Lower lobe of right lung (tissue), 2 donors: ENCODE data around the gene ELAVL3. TPM values are rescaled to one million over a fixed set of nuclear protein-coding genes. Genes with fewer than 3 reads are reported as not detected.
A peak's percentile ranks its signal among the peaks of the same experiment; 100 is the strongest.
"Not testable (repeated sequence)": the region's sequence is repeated elsewhere in the genome, so short reads cannot be mapped to it uniquely, and the experiment has no call there.

Experiments used
- ATAC-seq, 2 donors: fragments of 200-7000 bp; cut with Tn5 transposase; one replicate each; pipeline ENCODE4 v1.9.1; 2020 to 2022; ENCODE audit warnings: mild to moderate bottlenecking in 2 of 2, moderate library complexity in 2 of 2
- DNase-seq: peaks from one replicate; pipeline ENCODE4 v3.0.0-alpha.2; 2020
- H3K27ac ChIP-seq: fragments of 200-600 bp; one replicate; pipeline ENCODE4 v1.8.0; 2022
- H3K27me3 ChIP-seq: fragments of 200-600 bp; one replicate; pipeline ENCODE4 v1.8.0; 2022; ENCODE audit warnings: low read depth
- H3K36me3 ChIP-seq: fragments of 200-600 bp; one replicate; pipeline ENCODE4 v1.8.0; 2022; ENCODE audit warnings: mild to moderate bottlenecking
- H3K4me1 ChIP-seq: fragments of 200-600 bp; one replicate; pipeline ENCODE4 v1.8.0; 2022
- H3K4me3 ChIP-seq: fragments of 200-600 bp; one replicate; pipeline ENCODE4 v1.8.0; 2022; ENCODE audit warnings: mild to moderate bottlenecking
- H3K9me3 ChIP-seq: fragments of 200-600 bp; one replicate; pipeline ENCODE4 v1.8.0; 2022
- intact Hi-C: fragments of 100-400 bp; cut with DNase I; formaldehyde crosslinking; loops from one replicate; pipeline ENCODE4 v1.11.0; 2022
- total RNA-seq: library from RNA; stranded (reverse); fragmentation: NEBNext Ultra II Directional; extraction: Animal tissue kit (Norgen Biotek cat#: 25700); gene quantifications from one replicate; pipeline ENCODE4 v1.2.1, GENCODE V29; 2021
- TF ChIP-seq, protein P1 (sequence below): fragments of 200-600 bp; IDR thresholded peaks from one replicate; pipeline ENCODE4 v1.8.0; 2022; ENCODE audit warnings: antibody characterized with exemption, mild to moderate bottlenecking
- donor health status: DM: no; HTN: yes; CAD: no; lungs with severe emphysema.

Gene ELAVL3
- total RNA-seq, 1 donor from 2014 or later: not detected

DNA sequence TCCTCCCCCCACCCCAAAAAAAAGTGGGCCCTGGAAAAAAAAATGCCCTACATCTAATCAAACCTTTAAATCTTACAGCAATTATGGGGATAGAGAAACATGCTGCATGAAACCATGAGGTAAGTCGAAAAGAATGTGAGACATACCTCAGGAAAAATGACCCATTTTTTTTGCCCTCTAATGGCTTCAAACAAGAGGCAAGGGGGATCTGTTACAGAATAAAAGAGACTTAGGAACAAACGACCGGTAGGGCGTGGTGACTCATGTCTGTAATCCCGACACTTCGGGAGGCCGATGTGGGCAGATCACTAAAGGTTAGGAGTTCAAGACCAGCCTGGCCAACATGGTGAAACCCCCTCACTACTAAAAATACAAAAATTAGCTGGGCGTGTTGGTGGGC is 70.2 kb downstream of the ELAVL3 start:
- TF ChIP-seq, protein P1, sequence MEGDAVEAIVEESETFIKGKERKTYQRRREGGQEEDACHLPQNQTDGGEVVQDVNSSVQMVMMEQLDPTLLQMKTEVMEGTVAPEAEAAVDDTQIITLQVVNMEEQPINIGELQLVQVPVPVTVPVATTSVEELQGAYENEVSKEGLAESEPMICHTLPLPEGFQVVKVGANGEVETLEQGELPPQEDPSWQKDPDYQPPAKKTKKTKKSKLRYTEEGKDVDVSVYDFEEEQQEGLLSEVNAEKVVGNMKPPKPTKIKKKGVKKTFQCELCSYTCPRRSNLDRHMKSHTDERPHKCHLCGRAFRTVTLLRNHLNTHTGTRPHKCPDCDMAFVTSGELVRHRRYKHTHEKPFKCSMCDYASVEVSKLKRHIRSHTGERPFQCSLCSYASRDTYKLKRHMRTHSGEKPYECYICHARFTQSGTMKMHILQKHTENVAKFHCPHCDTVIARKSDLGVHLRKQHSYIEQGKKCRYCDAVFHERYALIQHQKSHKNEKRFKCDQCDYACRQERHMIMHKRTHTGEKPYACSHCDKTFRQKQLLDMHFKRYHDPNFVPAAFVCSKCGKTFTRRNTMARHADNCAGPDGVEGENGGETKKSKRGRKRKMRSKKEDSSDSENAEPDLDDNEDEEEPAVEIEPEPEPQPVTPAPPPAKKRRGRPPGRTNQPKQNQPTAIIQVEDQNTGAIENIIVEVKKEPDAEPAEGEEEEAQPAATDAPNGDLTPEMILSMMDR: no peak
- intact Hi-C loops: no loop called here

DNA sequence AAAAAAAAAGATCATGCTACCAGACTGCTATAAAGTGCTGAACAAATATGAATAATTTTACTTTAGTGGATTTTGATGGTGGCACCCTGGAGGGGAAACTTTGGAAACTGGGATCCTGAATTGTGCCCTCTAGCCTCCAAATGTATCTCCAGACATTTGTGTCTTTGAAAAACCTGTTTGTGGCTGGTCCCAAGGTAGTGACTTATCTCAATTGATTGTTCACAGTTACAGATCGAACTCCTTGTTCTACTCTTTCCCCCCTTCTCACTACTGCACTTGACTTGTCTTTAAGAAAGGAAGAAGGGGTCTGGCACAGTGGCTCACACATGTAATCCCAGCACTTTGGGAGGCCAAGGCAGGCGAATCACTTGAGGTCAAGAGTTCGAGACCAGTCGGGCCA is 72.3 kb downstream of the ELAVL3 start:
- H3K4me1 ChIP-seq: peaks cover 5% of the 10 kb centered on the region
- intact Hi-C loops: no loop called here
- ATAC-seq (no peak), DNase-seq (no peak)
- no peaks in the 10 kb centered on the region for H3K9me3 ChIP-seq
- H3K27me3 ChIP-seq: no peaks in the 10 kb centered on the region
- peaks cover 2% of the 10 kb centered on the region for H3K36me3 ChIP-seq
- no peak overlapping the region for H3K4me3 ChIP-seq
- H3K27ac ChIP-seq: no peak overlapping the region
- TF ChIP-seq, protein P1: no peak

More for the DNA sequence above, 70.2 kb downstream of the ELAVL3 start:
- Histone ChIP-seq H3K4me3 (no peak overlapping the region), H3K4me1 (peaks cover 5% of the 10 kb centered on the region), H3K27me3 (no peaks in the 10 kb centered on the region), H3K9me3 (no peaks in the 10 kb centered on the region), H3K36me3 (no peaks in the 10 kb centered on the region), H3K27ac (no peak overlapping the region)
- ATAC-seq (no peak), DNase-seq (no peak)

DNA sequence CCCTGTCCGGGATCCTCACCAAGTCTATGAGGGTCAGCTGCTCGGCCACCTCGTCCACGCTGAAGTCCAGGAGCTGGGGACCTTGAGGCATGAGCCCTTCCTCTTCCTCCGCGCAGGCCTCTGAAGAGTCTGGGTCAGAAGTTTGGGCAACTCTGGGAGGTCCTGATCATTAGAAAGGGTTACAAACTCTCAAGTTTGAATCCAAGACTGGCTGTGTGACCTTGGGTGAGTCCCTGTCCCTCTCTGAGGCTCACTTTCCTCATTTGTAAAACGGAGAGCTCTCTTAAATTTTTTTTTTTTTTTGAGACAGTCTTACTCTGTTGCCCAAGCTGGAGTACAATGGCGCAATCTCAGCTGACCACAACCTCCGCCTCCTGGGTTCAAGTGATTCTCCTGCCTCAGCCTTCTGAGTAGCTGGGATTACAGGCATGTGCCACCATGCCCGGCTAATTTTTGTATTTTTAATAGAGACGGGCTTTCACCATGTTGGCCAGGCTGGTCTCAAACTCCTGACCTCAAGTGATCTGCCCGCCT is 74.1 kb downstream of the ELAVL3 start:
- H3K36me3 ChIP-seq: peaks cover 12% of the 10 kb centered on the region
- H3K9me3 ChIP-seq, H3K27ac ChIP-seq, H3K4me1 ChIP-seq, H3K4me3 ChIP-seq, H3K27me3 ChIP-seq, intact Hi-C loops: not testable (repeated sequence)
- peak; percentile 12 to 13 for ATAC-seq
- DNase-seq: peak; percentile 65

- ATAC-seq (peak; percentile 32 to 49), DNase-seq (no peak)
- Histone ChIP-seq H3K4me3 (no peak overlapping the region), H3K27ac (no peak overlapping the region), H3K36me3 (peaks cover 15% of the 10 kb centered on the region), H3K4me1 (peaks cover 5% of the 10 kb centered on the region), H3K9me3 (no peaks in the 10 kb centered on the region), H3K27me3 (no peaks in the 10 kb centered on the region)
- TF ChIP-seq, protein P1: peak; percentile 24
- intact Hi-C loops: no loop called here
Measured at GRCh38 chr19:11405846-11406643, 74.8 kb downstream of the ELAVL3 start.

DNA sequence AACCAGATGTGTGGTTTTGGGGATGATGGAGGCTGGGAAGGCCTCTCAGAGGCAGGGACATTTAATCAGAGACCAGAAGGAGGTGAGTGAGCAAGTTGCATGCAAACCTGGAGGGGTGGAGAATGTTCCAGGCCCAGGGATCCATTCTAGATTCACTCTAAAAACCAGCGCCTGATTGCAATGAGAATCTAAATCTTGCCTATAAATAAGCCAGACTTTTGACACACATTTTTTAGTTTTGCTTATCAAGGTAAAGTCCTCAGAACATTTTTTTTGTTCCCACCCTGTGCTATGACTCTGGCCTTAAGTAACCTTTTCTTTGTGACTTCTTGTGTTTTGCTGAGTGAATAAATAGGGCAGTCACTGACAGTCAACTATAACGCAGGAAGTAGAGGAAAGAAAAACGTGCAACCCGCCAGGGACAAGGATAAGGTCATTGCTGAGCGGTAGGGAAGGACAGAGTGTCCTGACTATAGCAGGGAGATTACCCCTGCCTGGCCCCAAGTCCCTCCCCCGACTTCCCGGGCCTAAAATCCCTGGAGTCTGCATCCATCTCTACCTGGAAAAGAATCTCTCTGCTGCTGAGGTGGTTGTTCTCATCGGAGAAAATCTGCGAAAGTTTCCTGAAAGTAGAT is 76.1 kb downstream of the ELAVL3 start:
- no peak for DNase-seq
- Histone ChIP-seq H3K27ac (no peak overlapping the region), H3K27me3 (no peaks in the 10 kb centered on the region), H3K4me1 (peaks cover 5% of the 10 kb centered on the region), H3K4me3 (no peak overlapping the region), H3K36me3 (peaks cover 20% of the 10 kb centered on the region), H3K9me3 (no peaks in the 10 kb centered on the region)
- ATAC-seq: no peak
- TF ChIP-seq, protein P1: no peak
- intact Hi-C loops: no loop called here
